GM21529 (cell line): Measurements from ENCODE around the gene L1CAM.
"Not testable (repeated sequence)": the region's sequence is repeated elsewhere in the genome, so short reads cannot be mapped to it uniquely, and the experiment has no call there.

Source experiments
- ATAC-seq: cut with Tn5 transposase; IDR thresholded peaks from one replicate; pipeline ENCODE4 v1.9.1; 2021; ENCODE audit not compliant: unreplicated experiment

L1CAM gene

GRCh38 chrX:153830640-153831428 is 55.1 kb downstream of the L1CAM start:
- ATAC-seq: no peak

- ATAC-seq: no peak
These were observed 56.0 kb downstream of the L1CAM start, which contains the start of gene PDZD4 for GRCh38 chrX:153829799-153830639. Gene PDZD4, minus strand, starts transcription at chrX:153830544. Its CDS starts 246 bp downstream, at chrX:153830298.

- ATAC-seq: no peak
These were observed 56.5 kb downstream of the L1CAM start for GRCh38 chrX:153829549-153829798.

- ATAC-seq: no peak
These were observed 57.0 kb downstream of the L1CAM start for GRCh38 chrX:153828723-153829548.

- ATAC-seq: no peak
These were observed 57.7 kb downstream of the L1CAM start for GRCh38 chrX:153828308-153828707.

GRCh38 chrX:153827903-153828302 is 58.1 kb downstream of the L1CAM start:
- no peak for ATAC-seq

- ATAC-seq: no peak
These were observed 59.0 kb downstream of the L1CAM start for GRCh38 chrX:153827016-153827415.

GRCh38 chrX:153825042-153825441 is 60.9 kb downstream of the L1CAM start:
- ATAC-seq: no peak

- no peak for ATAC-seq
These were observed 61.6 kb downstream of the L1CAM start for GRCh38 chrX:153824348-153824747.

GRCh38 chrX:153821066-153821465 is 64.9 kb downstream of the L1CAM start:
- no peak for ATAC-seq

- no peak for ATAC-seq
These were observed 65.4 kb downstream of the L1CAM start for GRCh38 chrX:153820601-153821000.

GRCh38 chrX:153819384-153820040 is 66.5 kb downstream of the L1CAM start:
- ATAC-seq: no peak

GRCh38 chrX:153818571-153819383 is 67.2 kb downstream of the L1CAM start:
- no peak for ATAC-seq

GRCh38 chrX:153818064-153818463 is 67.9 kb downstream of the L1CAM start:
- ATAC-seq: not testable (repeated sequence)

- ATAC-seq: no peak
These were observed 68.9 kb downstream of the L1CAM start for GRCh38 chrX:153816831-153817690.

- no peak for ATAC-seq
These were observed 71.2 kb downstream of the L1CAM start for GRCh38 chrX:153814591-153815315.

- no peak for ATAC-seq
These were observed 72.8 kb downstream of the L1CAM start for GRCh38 chrX:153813161-153813560.

- no peak for ATAC-seq
These were observed 73.8 kb downstream of the L1CAM start for GRCh38 chrX:153812220-153812619.
